Measurements from ENCODE around the gene ITGB1BP1. TPM values are rescaled to one million over a fixed set of nuclear protein-coding genes. Genes with fewer than 3 reads are reported as not detected.
"Not testable (repeated sequence)": the region's sequence is repeated elsewhere in the genome, so short reads cannot be mapped to it uniquely, and the experiment has no call there.

Gene ITGB1BP1
- total RNA-seq, 1 donor from 2014 or later, result 25.6 TPM

DNA sequence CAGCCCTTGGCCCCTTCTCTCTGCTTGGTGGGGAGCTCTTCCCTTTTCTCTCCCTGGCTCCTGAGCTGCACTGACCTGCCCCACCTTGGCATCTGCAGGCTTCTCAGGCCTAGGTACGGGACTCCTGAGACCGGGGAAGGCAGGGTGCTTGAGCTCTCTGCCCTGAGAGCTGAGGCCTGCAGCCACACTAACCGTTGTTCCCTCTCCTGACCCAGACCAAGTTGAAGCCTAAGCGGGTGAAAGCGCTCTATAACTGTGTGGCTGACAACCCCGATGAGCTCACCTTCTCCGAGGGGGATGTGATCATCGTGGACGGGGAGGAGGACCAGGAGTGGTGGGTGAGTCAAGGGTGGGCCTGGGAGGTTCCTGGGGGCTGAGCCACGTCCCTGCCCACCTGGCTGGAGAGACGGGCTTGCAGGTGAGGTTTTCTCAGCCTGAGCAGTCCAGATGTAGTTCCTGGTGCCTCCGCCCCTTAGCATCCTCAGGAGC, 22.2 kb downstream of the ITGB1BP1 start:
- DNase-seq (ENCODE audit: low read depth in 2 of 2), result no peak

DNA sequence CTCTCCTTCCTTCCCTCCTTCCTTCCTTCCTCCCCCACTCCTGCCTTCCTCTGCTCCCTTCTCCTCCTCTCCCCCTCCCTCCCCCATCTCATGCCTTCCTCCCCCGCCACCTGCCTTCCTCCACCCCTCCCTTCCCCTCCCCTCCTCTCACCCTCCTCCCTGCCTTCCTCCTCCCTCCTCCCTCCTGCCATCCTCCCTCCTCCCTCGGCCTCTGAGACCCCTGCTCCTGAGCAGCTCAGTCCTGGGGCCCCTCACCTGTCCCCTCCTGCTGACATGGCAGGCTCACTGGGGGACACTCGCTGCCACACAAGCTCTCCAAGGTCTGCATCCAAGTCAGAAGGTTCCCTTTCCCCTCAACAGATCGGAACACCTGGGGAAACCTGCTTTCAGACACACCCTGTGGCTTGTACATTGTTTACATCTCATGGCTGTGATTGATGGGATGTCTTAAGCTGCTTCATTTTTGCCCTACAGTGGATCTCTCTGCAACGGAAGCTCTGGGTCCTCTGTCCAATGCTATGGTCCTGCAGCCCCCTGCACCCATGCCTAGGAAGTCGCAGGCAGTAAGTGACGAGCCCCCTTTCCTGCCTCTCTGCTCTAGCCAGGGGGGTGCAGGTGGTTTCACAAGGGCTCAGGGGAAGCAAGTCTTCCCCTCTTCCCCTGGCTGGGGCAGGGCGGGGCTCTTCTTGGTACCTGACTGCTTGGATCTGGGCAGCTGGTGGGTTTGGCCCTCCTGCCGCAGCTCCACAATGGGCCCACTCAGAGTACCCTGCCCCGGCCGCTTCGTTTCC, 22.9 kb downstream of the ITGB1BP1 start:
- DNase-seq (ENCODE audit: low read depth in 2 of 2), result no peak

DNA sequence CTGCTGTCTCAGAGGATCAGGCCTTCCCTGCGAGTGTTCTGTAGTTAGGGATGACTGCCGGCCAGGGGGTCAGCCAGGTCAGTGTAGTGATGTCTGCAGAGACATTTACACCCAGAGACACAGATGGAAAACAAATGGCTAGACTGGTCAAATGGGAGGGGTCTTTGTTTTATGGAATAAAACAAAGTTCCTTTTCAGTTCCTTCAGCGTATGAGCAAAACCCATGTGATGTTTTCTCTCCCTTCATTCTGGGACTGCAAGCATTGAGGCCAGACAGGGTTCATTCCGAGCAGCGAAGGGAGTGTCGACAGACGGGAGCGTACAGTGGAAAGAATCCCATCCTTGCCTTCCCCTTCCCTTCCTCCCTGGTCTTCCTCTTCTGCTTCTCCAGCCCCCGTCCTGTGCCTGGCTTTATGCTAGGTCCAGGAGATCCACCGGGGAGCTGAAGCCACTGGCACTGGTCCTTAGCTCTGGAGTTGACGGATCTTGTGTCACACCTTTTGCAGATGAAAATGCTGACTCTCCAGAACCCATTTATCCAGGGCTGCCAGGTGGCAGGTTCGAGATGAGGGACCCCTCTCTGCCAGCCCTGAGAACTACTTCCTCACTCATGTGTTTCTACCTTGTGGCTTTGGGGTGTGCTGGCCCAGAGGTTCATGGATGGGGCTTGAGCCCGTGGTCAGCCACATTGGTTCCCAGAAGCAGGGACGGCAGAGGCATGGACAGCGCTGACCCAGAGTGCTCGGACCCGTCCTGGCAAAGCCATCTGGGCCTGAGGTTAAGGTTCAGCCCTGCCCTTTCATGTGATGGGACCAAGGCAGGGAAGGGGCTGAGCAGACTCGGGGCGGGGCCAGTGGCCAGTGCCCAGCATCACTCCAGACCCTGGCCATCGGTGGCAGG, 24.2 kb downstream of the ITGB1BP1 start:
- no peak for DNase-seq (ENCODE audit: low read depth in 2 of 2)

DNA sequence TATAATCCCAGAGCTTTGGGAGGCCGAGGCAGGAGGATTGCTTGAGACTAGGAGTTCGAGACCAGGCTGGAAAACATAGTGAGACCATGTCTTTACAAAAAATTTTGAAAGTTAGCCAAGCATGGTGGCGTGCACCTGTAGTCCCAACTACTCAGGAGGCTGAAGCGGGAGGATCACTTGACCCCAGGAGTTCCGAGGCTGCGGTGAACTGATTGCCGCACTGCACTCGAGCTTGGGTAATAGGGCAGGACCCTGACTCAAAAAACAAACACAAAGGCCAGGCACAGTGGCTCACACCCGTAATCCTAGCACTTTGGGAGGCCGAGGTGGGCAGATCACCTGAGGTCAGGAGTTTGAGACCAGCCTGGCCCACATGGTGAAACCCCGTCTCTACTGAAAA, 25.1 kb downstream of the ITGB1BP1 start:
- not testable (repeated sequence) for DNase-seq (ENCODE audit: low read depth in 2 of 2)

DNA sequence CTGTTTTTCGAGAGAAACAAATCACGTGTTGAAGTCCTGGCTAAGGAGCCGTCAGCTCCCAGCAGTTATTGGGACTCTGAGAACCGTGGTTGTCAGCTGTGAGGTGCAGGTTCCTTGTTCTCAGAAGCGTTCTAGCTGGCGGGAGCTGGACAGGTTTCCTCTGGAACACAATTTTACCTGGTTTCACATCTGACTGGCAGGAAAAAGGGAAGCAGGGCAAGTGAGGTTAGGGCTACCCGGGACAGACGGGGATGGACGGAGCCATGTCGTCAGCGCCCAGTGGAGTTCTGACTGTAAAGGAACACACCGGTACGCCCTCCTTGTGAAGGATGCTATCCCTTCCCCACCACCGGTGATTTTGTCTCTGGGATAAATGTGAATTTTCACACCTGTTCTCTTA, 26.1 kb downstream of the ITGB1BP1 start:
- no peak for DNase-seq (ENCODE audit: low read depth in 2 of 2)

DNA sequence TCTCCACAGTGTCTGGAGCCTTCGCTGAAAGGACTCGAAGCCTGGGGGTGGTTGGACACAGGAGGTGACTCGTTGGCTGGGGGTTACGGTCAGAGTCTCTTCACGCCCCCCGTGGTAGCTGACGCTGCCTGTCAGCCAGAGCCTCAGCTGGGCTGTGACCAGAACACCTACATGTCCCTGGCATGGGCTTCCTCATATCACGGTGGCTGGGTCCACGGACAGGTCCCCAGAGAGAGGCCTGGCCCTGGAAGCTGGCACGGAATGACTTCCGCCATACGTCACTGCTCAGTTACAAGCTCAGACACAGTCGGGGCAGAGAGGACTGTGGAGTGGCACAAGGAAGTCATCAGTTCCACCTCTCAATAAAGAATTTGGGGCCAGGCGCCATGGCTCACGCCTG, 28.5 kb downstream of the ITGB1BP1 start:
- no peak for DNase-seq (ENCODE audit: low read depth in 2 of 2)

DNA sequence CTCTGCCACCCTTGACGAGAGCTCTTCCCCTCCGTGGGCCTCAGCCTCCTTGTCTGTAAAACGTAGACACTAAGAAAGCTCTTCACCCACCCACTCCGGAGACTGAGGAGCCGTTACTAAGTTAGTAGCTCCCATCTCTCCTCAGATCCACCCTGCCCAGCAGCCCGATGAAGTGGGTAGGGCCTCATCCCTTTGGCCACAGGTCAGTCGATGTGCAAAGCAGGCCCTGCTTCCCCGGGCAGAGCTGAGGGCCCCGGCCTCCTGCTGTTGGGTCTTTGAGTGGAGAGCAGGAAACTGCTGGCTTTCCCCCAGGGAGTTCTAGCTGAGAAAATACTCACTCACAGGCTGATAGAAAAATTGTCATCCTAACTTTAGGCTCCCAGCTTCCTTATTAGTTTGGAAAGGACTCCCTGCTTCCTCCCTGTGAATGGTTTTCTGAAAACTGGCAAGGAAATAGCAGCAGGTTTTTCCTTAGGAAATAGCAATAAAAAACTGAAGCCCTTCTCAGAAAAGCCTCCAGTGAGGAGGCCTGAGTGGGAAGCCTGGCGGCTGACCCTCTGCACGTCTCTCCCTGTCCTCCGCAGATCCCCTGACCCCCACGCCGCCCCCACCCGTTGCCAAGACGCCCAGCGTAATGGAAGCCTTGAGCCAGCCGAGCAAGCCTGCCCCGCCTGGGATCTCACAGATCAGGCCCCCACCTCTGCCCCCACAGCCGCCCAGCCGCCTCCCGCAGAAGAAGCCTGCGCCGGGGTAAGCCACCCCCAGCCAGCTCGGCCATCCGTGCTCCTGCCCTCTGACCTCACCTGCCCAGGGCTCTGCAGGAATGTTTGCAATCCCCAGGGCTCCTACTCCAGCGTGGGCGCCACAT, 30.2 kb downstream of the ITGB1BP1 start:
- peak in 1 of 2 donors; percentile 16 for DNase-seq (ENCODE audit: low read depth in 2 of 2)

DNA sequence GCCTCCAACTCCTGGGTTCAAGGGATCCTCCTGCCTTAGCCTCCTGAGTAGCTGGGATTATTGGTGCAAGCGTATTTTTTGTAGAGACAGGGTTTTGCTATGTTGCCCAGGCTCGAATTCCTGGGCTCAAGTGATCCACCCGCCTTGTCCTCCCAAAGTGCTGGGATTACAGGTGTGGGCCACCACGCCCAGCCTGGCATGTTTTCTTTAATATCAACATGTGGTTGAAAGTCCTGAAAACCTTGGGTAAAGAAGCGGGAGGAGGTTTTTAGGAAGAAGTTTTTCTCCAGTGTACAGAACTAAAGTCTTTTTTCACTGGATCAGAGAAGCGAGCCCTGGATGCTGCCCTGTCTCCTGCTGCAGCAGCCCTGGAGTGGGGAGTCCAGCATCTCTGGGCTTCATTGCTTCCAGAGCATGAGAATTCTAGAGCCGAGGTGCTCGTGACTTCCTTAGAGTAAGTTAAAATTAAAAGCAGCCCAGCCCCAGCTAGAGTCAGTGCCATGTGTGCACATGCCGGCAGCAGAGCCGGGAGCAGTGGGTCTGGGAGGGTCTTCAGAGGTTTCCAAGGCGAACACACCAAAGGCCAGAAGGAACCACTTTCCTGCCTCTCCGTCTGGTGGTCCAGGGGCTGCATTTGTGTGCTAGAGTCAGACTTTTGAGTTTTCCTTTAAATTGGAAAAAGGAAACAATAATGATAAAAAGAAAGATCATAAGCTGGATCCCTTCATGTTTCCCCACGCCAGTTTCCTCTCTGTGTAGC, 31.2 kb downstream of the ITGB1BP1 start:
- no peak for DNase-seq (ENCODE audit: low read depth in 2 of 2)

DNA sequence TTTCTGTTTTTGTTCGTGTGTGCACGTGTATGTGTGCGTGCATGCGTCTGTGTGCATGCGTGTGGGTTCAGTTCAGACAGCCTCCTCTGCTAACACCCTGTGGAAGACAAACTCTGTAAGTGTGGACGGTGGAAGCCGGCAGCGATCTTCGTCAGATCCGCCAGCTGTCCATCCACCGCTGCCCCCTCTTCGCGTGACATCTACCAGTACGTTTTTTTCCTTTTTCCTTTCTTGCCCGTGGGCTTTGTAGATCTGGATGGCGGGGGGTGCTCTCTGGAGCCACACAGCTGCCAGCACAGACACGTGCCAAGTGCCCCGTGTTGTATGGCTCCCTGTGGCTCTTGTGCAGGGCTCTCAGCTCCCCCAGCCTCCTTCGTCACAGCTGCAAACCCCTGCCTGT, 32.3 kb downstream of the ITGB1BP1 start:
- DNase-seq (ENCODE audit: low read depth in 2 of 2), result no peak

DNA sequence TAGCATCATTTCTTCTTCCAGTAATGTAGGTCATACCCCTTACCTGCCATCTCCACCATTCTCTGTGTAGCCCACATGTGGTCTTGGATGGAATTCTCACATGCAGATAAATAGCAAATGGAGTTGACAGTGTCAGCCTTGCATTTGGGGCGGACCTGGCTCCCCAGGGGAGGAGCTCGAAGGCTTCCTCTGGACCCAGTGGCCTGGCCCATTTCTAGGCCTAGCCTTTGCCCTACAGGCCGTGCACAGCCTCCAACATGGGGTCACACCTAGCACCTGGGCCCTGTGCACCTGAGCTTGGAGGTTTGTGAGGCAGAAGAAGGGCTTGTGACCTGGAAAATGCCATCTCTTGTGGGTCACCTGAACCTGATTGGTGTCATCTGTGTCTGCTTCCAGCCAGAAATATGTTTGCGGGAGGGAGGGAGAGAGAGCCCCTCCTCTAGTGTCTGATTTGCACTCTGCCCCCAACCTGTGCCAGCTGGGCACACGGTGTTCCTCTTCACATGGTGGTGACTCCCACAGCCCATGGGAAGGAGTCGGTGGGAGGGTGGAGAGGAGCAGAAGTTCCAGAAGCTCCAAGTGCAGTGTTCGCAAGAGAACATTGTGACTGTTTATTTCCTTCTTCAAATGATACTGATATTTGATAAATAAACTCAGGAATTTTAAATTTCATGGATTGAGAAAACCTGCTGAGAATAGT, 33.0 kb downstream of the ITGB1BP1 start:
- DNase-seq (ENCODE audit: low read depth in 2 of 2), result no peak

DNA sequence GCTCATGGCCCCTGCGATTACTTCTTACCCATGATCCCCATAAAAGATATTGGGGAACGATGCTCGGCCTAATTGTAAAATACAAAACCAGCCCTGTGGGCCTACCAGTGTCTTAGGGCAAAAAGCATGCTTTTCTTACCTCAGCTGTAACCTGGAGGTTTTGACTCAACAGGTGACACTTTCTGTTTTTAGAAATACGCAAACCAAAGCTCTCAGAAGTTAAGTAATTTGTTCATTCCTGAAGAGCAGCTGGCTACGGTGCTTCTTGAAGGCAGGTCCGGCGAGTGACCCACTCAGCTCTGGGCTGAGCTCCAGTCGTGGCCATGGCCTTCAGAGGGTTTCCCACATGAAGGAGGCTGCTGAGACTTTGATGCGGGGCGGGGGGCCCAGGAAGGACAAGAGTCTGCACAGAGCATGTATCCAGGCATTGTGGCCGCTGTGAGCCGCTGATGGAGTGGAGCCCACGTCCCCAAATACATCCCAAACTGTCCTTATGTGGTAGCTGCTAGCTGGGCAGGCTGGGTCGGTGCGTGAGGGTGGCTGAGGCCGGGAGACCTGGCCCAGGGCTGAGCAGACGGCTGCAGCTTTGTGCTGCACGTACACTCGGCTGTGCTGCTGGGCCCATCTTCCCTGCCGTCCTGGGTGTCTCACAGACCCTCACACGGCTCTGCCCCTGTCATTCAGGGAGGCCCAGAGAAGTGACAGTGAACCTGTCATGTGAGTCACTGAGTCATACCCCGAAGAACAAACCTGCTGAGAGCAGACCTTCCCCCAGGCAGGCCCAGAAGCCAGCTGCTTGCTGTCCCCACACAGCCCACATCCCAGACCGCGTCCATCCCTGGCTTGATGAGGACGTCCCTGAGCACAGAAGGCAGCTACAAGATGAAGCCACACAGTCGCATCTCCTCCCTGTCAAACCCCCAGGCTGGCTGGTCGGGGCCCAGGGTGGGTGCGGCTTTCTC, 34.1 kb downstream of the ITGB1BP1 start:
- DNase-seq (ENCODE audit: low read depth in 2 of 2), result no peak

DNA sequence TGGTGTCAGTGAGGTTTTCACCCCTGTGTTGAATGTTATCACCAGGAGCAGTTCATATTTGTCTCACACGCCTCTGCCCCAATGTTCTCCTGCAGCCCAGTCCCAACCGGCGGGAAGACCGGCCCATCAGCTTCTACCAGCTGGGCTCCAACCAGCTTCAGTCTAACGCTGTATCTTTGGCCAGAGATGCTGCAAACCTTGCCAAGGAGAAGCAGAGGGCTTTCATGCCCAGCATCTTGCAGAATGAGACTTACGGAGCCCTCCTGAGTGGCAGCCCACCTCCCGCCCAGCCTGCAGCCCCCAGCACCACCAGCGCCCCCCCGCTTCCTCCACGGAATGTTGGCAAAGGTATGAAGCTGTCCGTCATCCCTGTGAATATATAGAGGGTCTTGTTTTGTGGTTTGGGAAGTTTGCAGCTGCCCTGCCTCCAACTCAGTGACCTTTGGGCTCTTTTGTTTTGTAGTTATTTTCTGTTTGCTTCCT, 35.1 kb downstream of the ITGB1BP1 start:
- no peak for DNase-seq (ENCODE audit: low read depth in 2 of 2)

DNA sequence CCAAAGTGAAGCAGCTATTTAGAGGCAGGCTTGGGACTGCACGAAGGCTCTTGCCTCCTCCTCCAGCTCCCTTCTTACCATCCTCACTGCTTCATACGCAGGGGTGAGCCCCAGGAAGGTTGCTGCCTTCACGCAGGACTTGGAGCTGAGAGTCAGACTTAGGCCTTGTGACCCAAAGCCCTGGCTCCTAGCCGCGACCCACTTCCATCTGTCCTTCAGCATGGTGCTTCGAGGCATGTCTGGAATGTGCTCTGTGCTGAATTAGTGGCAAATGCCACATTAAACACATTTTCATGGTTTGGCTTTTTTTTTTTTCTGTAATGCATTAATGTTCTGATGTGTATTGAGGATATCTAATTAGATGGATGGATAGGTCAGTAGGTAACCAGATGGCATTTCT, 37.5 kb downstream of the ITGB1BP1 start:
- DNase-seq (ENCODE audit: low read depth in 2 of 2), result no peak

DNA sequence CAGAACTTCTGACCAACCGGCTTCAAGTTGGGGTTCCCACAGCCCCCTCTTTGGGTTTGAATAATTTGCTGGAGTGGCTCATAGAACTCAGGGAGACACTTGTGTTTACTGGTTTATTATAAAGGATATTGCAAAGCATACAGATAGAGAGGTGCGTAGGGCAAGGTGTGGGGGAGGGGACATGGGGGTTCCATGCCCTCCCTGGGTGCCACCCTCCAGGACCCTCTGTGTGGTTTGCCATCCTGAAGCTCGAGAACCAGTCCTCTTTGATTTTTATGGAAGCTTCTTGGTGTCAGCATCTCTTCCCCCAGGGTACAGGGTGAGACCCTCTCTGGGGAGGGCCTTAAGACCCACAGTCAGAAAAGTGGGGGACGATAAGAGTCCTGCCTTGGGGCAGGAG, 38.8 kb downstream of the ITGB1BP1 start:
- no peak for DNase-seq (ENCODE audit: low read depth in 2 of 2)

DNA sequence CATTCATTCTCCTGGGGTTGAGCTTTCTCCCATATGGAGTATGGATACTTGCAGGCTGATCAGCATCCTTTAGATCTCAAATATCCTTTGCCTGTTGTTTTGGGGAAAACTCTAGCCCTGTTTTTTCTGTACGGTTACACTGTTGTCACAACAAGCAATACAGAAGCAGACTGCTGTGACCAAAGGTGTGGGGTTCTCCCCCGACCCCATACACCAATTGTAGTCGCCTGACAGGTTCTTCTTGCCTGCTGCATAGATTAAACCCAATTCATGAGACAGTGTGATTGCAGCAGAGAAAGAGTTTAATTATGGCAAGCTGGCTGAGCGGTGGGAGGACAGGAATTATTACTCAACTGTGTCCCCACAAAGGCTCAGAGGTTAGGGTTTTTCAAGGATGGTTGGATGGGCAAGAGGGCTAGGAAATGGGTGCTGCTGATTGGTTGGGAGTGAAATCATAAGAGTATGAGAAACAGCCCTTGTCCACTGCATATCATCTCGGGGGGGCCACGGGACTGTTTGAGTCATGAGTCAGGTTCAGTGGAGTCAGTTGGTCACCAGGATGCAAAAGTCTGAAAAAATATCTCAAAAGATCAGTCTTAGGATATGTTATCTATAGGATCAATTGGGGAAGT, 40.6 kb downstream of the ITGB1BP1 start:
- DNase-seq (ENCODE audit: low read depth in 2 of 2), result peak in 1 of 2 donors; percentile 25

DNA sequence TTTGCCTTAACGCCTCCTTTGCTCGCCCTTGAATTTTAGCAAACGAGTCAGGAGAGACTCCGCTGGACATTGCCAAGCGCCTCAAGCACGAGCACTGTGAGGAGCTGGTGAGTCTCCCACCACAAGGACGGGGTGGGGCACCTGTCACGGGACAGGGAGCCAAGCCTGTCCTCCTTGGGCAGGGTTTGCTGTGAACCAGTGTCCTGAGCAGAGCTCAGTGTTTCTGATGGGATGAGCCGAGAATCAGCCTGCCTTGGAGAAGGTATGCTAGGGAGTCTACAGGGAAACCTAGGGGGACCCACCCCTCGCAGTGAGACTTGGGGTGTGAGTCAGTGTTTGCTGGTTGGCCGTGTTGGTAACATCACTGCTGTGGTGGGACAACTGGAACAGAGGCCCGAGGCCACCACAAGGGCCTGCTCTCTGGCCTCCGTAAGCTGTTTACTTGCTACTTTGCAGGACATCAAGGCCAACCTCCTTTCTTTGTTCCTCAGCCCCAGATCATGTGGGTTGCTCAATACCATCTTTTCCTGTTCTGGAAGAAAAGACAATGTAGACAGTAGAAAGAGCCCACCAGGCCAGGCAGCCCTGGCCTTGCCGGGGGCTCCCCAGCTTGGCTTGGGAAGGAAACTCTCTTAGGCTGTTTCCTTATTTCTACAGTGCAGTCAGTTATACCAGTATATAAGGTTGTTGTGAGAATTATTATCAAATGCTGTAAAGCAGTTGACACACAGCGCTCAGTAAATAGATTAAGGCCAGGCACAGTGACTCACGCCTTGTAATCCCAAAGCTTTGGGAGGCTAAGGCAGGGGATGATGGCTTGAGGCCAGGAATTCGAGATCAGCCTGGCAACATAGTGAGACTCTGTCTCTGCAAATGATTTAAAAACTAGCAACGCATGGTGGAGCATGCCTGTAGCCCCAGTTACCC, 42.4 kb downstream of the ITGB1BP1 start:
- DNase-seq (ENCODE audit: low read depth in 2 of 2), result peak; percentile 19 to 90

DNA sequence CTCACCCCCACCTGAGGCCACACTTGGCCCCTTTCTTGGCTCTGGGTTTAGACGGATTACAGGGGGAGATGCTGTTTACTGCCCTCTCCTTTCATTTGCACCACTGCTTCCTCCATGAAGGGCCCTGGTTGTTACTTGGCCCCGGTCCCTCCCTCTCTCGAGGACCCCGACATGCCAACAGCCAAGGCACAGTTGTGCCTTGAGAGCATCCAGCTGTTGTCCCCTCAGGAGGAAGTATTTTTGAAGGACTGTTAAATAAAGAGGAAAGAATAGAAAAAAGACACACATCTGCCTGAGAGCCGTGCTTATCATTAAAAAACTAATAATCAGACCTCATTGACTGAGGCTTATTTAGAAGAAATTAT, 44.0 kb downstream of the ITGB1BP1 start:
- no peak for DNase-seq (ENCODE audit: low read depth in 2 of 2)

Measured in lung microvascular endothelial cell (primary cell).